GM12865 (cell line): ENCODE results near the gene CPEB1.
A peak's percentile ranks its signal among the peaks of the same experiment; 100 is the strongest.

Experiments used
- DNase-seq: peaks from one replicate; pipeline ENCODE4 v3.0.0; 2010; ENCODE audit warnings: low read depth
- H3K4me3 ChIP-seq: 2 replicates; pipeline ENCODE4 v1.5.1; 2011; ENCODE audit warnings: mild to moderate bottlenecking, low read depth, low read length, control low read depth
- TF ChIP-seq, protein P1 (sequence below): IDR thresholded peaks from 2 replicates; pipeline ENCODE4 v1.5.1; 2011; ENCODE audit warnings: low read length, control low read depth, low read depth, inconsistent platforms; ENCODE audit not compliant: insufficient read depth; ENCODE audit errors: missing control alignments

The CPEB1 gene

DNA sequence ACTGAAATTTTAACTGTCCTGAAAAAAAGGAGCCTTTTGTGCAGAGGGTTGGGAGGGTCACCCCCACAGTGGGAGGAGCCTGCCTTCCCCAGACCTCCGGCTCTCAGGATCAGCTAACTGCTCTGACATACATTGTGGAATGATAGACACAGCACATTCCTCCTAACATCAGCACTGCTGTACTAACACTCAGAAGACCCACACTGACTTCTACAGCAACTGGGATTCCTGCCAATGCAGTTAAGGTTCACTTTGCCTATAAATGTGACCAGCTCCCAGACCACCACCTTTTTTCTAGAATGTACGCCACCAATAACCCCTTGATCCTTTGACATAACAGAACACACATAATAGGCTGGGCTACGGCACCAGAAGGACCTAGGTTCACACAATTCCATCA, 3.2 kb downstream of the CPEB1 start:
- TF ChIP-seq, protein P1, sequence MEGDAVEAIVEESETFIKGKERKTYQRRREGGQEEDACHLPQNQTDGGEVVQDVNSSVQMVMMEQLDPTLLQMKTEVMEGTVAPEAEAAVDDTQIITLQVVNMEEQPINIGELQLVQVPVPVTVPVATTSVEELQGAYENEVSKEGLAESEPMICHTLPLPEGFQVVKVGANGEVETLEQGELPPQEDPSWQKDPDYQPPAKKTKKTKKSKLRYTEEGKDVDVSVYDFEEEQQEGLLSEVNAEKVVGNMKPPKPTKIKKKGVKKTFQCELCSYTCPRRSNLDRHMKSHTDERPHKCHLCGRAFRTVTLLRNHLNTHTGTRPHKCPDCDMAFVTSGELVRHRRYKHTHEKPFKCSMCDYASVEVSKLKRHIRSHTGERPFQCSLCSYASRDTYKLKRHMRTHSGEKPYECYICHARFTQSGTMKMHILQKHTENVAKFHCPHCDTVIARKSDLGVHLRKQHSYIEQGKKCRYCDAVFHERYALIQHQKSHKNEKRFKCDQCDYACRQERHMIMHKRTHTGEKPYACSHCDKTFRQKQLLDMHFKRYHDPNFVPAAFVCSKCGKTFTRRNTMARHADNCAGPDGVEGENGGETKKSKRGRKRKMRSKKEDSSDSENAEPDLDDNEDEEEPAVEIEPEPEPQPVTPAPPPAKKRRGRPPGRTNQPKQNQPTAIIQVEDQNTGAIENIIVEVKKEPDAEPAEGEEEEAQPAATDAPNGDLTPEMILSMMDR = no peak
- no peak overlapping the region for H3K4me3 ChIP-seq
- no peak for DNase-seq

- TF ChIP-seq, protein P1 = no peak
Observed at GRCh38 chr15:82642656-82643055, 4.5 kb downstream of the CPEB1 start.

DNA sequence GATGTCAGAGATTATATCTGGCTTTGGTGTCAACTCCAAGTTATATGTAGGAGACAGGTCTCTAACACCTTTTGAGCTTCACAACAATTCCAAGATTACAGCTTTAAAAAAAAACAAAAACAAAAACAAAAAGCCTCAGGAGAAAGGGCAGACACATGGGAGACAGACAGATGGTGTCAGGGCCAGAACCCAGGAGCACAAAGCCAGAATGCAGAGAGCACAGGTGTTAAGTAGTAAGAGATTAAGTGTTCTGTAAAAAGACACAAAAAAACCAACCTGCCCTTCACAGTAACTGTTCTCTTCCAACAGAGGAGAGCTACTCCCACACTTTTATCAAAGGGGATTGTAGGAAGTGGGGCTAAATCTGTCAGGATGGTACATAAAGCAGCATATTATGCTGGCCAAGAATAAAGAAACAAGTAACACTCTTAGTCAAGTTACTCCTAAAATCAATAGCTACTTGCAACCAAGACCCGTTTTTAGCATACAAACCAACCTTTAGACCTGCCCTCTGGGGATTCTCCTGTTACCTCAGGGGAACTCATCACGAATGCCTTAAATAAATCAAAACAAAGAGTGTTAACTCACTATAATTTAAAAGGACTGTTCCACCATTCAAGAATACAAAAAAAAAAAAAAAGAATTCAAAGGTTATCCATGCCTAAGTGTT, 5.9 kb downstream of the CPEB1 start:
- H3K4me3 ChIP-seq = no peak overlapping the region
- DNase-seq = peak; percentile 14
- TF ChIP-seq, protein P1 = no peak

More at GRCh38 chr15:82642656-82643055, 4.5 kb downstream of the CPEB1 start:
- H3K4me3 ChIP-seq = no peak overlapping the region
- DNase-seq = no peak

GRCh38 chr15:82640672-82641071, 6.5 kb downstream of the CPEB1 start:
- TF ChIP-seq, protein P1 = no peak
- DNase-seq = no peak
- H3K4me3 ChIP-seq = no peak overlapping the region

DNA sequence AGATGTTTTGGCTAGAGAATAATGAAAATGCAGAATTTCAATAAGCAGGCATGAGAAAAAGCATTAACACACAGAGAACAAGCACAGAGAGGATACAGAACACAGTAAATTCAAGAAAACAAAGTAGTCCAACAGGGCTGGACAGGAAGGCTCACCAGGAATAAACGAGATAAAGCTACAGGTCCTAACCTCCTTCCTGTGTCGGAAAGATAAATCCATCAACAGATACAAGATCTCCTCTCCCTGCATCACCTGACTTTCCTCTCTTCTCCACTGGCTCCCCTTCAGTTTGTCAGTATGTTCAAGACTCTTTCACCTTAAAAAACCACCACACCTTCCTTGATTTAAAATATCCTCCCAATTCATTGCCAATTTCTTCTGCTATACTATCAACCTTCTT, 11.4 kb downstream of the CPEB1 start:
- TF ChIP-seq, protein P1 = no peak
- H3K4me3 ChIP-seq = no peak overlapping the region
- no peak for DNase-seq

DNA sequence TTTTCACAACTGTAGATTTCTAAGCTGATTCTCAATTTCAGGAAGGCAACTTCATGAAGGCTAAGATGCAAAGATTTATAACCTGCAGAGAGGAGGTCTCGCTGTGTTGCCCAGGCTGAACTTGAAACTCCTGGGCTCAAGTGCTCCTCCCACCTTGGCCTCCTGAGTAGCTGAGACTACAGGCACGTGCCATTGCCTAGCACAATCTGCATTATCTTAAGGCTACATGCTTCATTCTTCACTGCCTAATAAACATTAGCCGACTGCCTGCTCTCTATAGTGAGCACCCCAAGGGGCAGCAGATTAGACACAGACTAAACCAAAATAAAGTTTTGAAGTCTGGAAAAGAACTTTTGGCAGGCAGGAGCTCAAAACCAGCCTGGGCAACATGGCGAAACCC, 17.1 kb downstream of the CPEB1 start:
- DNase-seq = no peak
- no peak overlapping the region for H3K4me3 ChIP-seq
- TF ChIP-seq, protein P1 = no peak

- no peak for DNase-seq
- H3K4me3 ChIP-seq = no peak overlapping the region
- TF ChIP-seq, protein P1 = no peak
Observed at GRCh38 chr15:82625136-82625535, 22.0 kb downstream of the CPEB1 start.
